Esophagus mucosa (tissue), 1 donor: ENCODE measurements around the gene ANKRD23. TPM values are rescaled to one million over a fixed set of nuclear protein-coding genes. Genes with fewer than 3 reads are reported as not detected.
"Not testable (repeated sequence)": the region's sequence is repeated elsewhere in the genome, so short reads cannot be mapped to it uniquely, and the experiment has no call there.

ENCODE experiments used
- ATAC-seq: fragments of 200-7000 bp; cut with Tn5 transposase; one replicate; pipeline ENCODE4 v1.9.1; 2020
- total RNA-seq: library from RNA; stranded (reverse); gene quantifications from one replicate; pipeline ENCODE4 v1.2.4, GENCODE V29; 2023
- donor health status: DM: yes; HTN: yes; CAD: no.

Gene ANKRD23
- 1.8 TPM for total RNA-seq

- ATAC-seq = no peak
Measured at GRCh38 chr2:96843538-96844268, at the start of gene ANKRD23. ANKRD23 (minus strand) TSS chr2:96844021; CDS start chr2:96843992, 29 bp downstream.

GRCh38 chr2:96891591-96892333 lies 47.9 kb upstream of the ANKRD23 start:
- peak; percentile 7 for ATAC-seq

- ATAC-seq = no peak
Measured at GRCh38 chr2:96890726-96891385, 47.0 kb upstream of the ANKRD23 start.

- ATAC-seq = no peak
Measured at GRCh38 chr2:96890252-96890651, 46.4 kb upstream of the ANKRD23 start.

GRCh38 chr2:96889502-96889901 lies 45.7 kb upstream of the ANKRD23 start:
- ATAC-seq = not testable (repeated sequence)

- ATAC-seq = peak; percentile 88
Measured at GRCh38 chr2:96888072-96889011, 44.5 kb upstream of the ANKRD23 start.

GRCh38 chr2:96887493-96888012 lies 43.7 kb upstream of the ANKRD23 start:
- peak; percentile 40 for ATAC-seq

GRCh38 chr2:96885432-96886347 lies 41.9 kb upstream of the ANKRD23 start:
- ATAC-seq = no peak

- peak; percentile 51 for ATAC-seq
Measured at GRCh38 chr2:96884299-96885094, 40.7 kb upstream of the ANKRD23 start.

- no peak for ATAC-seq
Measured at GRCh38 chr2:96883306-96883705, 39.5 kb upstream of the ANKRD23 start.

- no peak for ATAC-seq
Measured at GRCh38 chr2:96882906-96883305, 39.1 kb upstream of the ANKRD23 start.

GRCh38 chr2:96882230-96882629 lies 38.4 kb upstream of the ANKRD23 start:
- ATAC-seq = peak; percentile 74

GRCh38 chr2:96881349-96882195 lies 37.8 kb upstream of the ANKRD23 start:
- ATAC-seq = no peak

- no peak for ATAC-seq
Measured at GRCh38 chr2:96880891-96881273, 37.1 kb upstream of the ANKRD23 start.

GRCh38 chr2:96879545-96880040 lies 35.8 kb upstream of the ANKRD23 start:
- no peak for ATAC-seq

GRCh38 chr2:96878796-96879544 lies 35.1 kb upstream of the ANKRD23 start:
- no peak for ATAC-seq

GRCh38 chr2:96878171-96878570 lies 34.4 kb upstream of the ANKRD23 start:
- ATAC-seq = no peak

GRCh38 chr2:96877631-96878092 lies 33.8 kb upstream of the ANKRD23 start:
- ATAC-seq = no peak
